ACC112 (cell line): ENCODE measurements around the gene HS1BP3.
A peak's percentile ranks its signal among the peaks of the same experiment; 100 is the strongest.

Source experiments
- H2AFZ ChIP-seq: fragments of 200-600 bp; sonication (generic); one replicate; pipeline ENCODE4 v1.6.0; 2017; ENCODE audit warnings: antibody characterized with exemption, low read length; ENCODE audit not compliant: unreplicated experiment
- H3K27ac ChIP-seq: fragments of 200-600 bp; sonication (generic); 2 replicates; pipeline ENCODE4 v1.5.1; 2014; ENCODE audit warnings: low read depth, mild to moderate bottlenecking, antibody characterized with exemption, low read length, moderate library complexity
- H3K27me3 ChIP-seq: fragments of 200-600 bp; sonication (generic); 2 replicates; pipeline ENCODE4 v1.6.1; 2014; ENCODE audit warnings: mild to moderate bottlenecking, antibody characterized with exemption, low read length, moderate library complexity, mixed read lengths; ENCODE audit not compliant: insufficient read depth
- H3K36me3 ChIP-seq: fragments of 200-600 bp; sonication (generic); 2 replicates; pipeline ENCODE4 v1.6.1; 2016; ENCODE audit warnings: mild to moderate bottlenecking, antibody characterized with exemption, low read length, moderate library complexity, mixed read lengths; ENCODE audit not compliant: insufficient read depth
- H3K4me1 ChIP-seq: fragments of 200-600 bp; sonication (generic); one replicate; pipeline ENCODE4 v1.6.1; 2016; ENCODE audit warnings: low read length, mixed read lengths; ENCODE audit not compliant: insufficient read depth, unreplicated experiment, control insufficient read depth
- H3K4me3 ChIP-seq: fragments of 200-600 bp; sonication (generic); 2 replicates; pipeline ENCODE4 v1.5.1; 2014; ENCODE audit warnings: mild to moderate bottlenecking, low read depth, low read length
- H3K79me2 ChIP-seq: fragments of 200-600 bp; sonication (generic); one replicate; pipeline ENCODE4 v1.6.0; 2016; ENCODE audit warnings: low read length; ENCODE audit not compliant: control insufficient read depth, unreplicated experiment, insufficient read depth

Gene HS1BP3

DNA sequence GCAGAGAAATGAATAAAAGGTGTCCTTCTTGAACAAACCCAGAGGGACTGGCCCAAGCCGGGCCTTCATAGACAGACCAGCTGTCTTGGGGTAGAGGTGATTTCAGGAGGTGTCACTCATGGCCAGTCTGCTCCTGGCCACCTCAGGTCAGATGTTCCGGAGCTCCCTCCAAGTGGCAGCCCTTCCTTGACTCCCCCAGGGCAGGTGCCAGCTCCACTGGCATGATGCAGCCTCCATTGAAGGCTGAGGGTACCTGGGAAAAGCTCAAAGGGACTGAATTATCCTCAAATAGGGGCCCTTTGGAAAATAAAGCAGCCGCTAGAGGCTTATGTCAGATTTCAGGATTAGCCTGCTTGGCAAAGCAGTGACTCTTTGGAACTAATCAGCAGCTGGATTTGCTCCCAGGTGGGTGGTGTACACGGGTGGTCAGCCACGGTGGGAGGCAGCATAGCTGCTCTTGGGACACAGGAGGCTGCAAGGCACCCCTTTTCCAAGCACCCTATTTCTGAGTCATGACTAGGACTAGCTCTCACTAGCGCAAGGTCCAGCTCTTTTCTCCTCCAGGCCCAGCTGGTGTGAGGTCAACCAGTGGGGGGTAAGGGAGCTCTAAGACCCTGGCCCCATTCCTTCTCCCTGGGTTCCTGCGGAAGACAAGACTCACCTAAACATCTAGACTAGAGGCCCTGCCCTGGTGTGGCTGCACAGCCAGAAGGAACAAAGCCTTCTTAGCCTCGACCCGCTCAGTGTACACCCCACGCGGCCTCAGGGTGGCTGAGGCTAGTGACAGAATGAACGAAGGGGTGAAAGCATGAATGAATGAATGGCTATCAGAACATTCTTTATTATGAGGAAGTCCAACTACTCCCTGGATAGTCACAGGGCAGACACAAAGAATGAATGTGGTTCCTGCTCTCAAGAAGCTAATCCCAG lies 29.3 kb downstream of the HS1BP3 start:
- Histone ChIP-seq H3K79me2 (no peaks in the 10 kb centered on the region), H3K36me3 (no peaks in the 10 kb centered on the region), H3K4me3 (no peak overlapping the region), H3K27me3 (no peaks in the 10 kb centered on the region), H3K4me1 (peaks cover 31% of the 10 kb centered on the region), H2AFZ (no peak overlapping the region), H3K27ac (no peak overlapping the region)

DNA sequence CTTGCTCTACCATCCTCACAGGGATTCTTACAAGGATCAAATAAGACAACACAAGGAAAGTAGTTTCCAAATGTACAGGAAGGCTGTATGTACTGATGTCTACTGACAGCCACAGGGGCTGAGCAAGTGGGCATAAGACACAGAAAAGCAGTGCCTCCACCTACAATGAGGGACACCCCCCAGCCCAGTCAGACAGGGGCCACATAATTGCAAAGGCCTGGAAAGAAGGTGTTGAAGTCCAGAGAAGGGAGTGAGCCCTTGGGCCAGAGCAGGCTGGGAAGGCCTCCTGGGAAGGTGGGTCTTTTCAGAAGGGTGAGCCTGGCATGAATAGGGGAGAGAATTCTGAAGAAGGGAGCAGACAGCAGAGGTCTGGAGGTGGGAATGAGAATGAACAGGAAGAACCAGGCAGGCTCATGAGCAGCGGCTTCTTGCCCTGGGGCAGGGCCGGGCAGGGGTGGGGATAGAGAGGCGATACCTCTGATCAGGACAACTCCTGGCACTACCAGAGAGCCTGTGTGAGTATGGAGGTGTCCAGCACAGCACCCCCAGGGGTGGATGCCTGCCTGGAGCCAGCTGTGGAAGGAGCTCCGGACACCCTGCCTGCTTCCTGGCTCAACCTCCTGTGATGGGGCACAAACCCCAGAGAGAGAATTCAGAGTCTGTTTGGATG lies 30.1 kb downstream of the HS1BP3 start:
- H3K4me3 ChIP-seq = no peak overlapping the region
- H3K36me3 ChIP-seq = no peaks in the 10 kb centered on the region
- no peak overlapping the region for H2AFZ ChIP-seq
- no peaks in the 10 kb centered on the region for H3K27me3 ChIP-seq
- no peak overlapping the region for H3K27ac ChIP-seq
- H3K79me2 ChIP-seq = no peaks in the 10 kb centered on the region
- peaks cover 32% of the 10 kb centered on the region for H3K4me1 ChIP-seq

GRCh38 chr2:20620271-20620681 lies 30.6 kb downstream of the HS1BP3 start:
- Histone ChIP-seq H3K79me2 (no peaks in the 10 kb centered on the region), H3K27ac (peak overlapping the region; percentile 96; the same call in 1 of the 2 replicates), H3K36me3 (no peaks in the 10 kb centered on the region), H2AFZ (no peak overlapping the region), H3K4me1 (peaks cover 32% of the 10 kb centered on the region), H3K27me3 (no peaks in the 10 kb centered on the region), H3K4me3 (no peak overlapping the region)

- peaks cover 33% of the 10 kb centered on the region for H3K4me1 ChIP-seq
- peak overlapping the region; percentile 96; the same call in 1 of the 2 replicates for H3K27ac ChIP-seq
- no peak overlapping the region for H3K4me3 ChIP-seq
- no peak overlapping the region for H2AFZ ChIP-seq
- no peaks in the 10 kb centered on the region for H3K27me3 ChIP-seq
- H3K79me2 ChIP-seq = no peaks in the 10 kb centered on the region
- H3K36me3 ChIP-seq = no peaks in the 10 kb centered on the region
These were observed 31.3 kb downstream of the HS1BP3 start for GRCh38 chr2:20619624-20620024.

GRCh38 chr2:20618886-20619521 lies 31.9 kb downstream of the HS1BP3 start:
- no peaks in the 10 kb centered on the region for H3K27me3 ChIP-seq
- H3K4me1 ChIP-seq = peaks cover 40% of the 10 kb centered on the region
- no peak overlapping the region for H2AFZ ChIP-seq
- peak overlapping the region; percentile 96 for H3K27ac ChIP-seq
- no peak overlapping the region for H3K4me3 ChIP-seq
- no peaks in the 10 kb centered on the region for H3K79me2 ChIP-seq
- no peaks in the 10 kb centered on the region for H3K36me3 ChIP-seq

GRCh38 chr2:20618468-20618885 lies 32.4 kb downstream of the HS1BP3 start:
- Histone ChIP-seq H3K36me3 (no peaks in the 10 kb centered on the region), H3K4me3 (no peak overlapping the region), H3K79me2 (no peaks in the 10 kb centered on the region), H2AFZ (no peak overlapping the region), H3K27ac (peak overlapping the region; percentile 96), H3K4me1 (peaks cover 41% of the 10 kb centered on the region), H3K27me3 (no peaks in the 10 kb centered on the region)

GRCh38 chr2:20617892-20618467 lies 32.9 kb downstream of the HS1BP3 start:
- Histone ChIP-seq H3K36me3 (no peaks in the 10 kb centered on the region), H3K4me1 (peaks cover 41% of the 10 kb centered on the region), H3K4me3 (no peak overlapping the region), H3K27ac (peak overlapping the region; percentile 96), H3K79me2 (no peaks in the 10 kb centered on the region), H3K27me3 (no peaks in the 10 kb centered on the region), H2AFZ (peak overlapping the region; percentile 43)

GRCh38 chr2:20617081-20617575 lies 33.8 kb downstream of the HS1BP3 start:
- Histone ChIP-seq H3K27ac (peak overlapping the region; percentile 96), H3K27me3 (no peaks in the 10 kb centered on the region), H3K4me1 (peaks cover 41% of the 10 kb centered on the region), H2AFZ (no peak overlapping the region), H3K4me3 (no peak overlapping the region), H3K79me2 (no peaks in the 10 kb centered on the region), H3K36me3 (no peaks in the 10 kb centered on the region)

GRCh38 chr2:20616341-20616871 lies 34.5 kb downstream of the HS1BP3 start:
- Histone ChIP-seq H3K36me3 (no peaks in the 10 kb centered on the region), H3K4me1 (peaks cover 47% of the 10 kb centered on the region), H3K27ac (no peak overlapping the region), H2AFZ (no peak overlapping the region), H3K79me2 (no peaks in the 10 kb centered on the region), H3K27me3 (no peaks in the 10 kb centered on the region), H3K4me3 (no peak overlapping the region)
